COR-L47 (cell line): ENCODE results near the gene PRMT1.

ENCODE experiments used
- DNase-seq: peaks from one replicate; lab custom pipeline; 2025; lab: John Stamatoyannopoulos, UW

Gene PRMT1

GRCh38 chr19:49651820-49652550 is 25.1 kb upstream of the PRMT1 start:
- no peak for DNase-seq

DNA sequence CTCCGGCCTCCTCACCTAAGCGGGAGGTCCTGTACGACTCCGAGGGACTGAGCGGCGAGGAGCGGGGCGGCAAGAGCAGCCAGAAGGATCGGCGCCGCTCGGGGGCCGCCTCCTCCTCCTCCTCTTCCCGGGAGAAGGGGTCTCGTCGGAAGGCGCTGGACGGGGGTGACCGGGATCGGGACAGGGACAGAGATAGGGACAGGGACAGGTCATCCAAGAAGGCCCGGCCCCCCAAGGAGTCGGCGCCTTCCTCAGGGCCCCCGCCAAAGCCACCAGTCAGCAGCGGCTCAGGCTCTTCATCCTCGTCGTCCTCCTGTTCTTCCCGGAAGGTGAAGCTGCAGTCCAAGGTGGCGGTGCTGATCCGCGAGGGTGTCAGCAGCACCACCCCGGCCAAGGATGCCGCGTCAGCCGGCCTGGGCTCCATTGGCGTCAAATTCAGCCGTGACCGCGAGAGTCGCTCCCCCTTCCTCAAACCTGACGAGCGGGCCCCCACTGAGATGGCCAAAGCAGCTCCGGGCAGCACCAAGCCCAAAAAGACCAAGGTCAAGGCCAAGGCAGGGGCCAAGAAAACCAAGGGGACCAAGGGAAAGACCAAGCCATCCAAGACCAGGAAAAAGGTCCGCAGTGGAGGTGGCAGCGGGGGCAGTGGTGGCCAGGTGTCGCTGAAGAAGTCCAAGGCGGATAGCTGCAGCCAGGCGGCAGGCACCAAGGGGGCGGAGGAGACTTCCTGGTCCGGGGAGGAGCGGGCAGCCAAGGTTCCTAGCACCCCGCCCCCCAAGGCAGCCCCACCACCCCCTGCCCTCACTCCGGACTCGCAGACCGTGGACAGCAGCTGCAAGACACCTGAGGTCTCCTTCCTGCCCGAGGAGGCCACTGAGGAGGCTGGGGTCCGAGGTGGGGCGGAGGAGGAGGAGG is 24.3 kb upstream of the PRMT1 start:
- no peak for DNase-seq

GRCh38 chr19:49653466-49653806 is 23.6 kb upstream of the PRMT1 start:
- no peak for DNase-seq

- no peak for DNase-seq
Measured at GRCh38 chr19:49654581-49654980, 22.5 kb upstream of the PRMT1 start.

- no peak for DNase-seq
Measured at GRCh38 chr19:49655570-49656455, 21.3 kb upstream of the PRMT1 start.

DNA sequence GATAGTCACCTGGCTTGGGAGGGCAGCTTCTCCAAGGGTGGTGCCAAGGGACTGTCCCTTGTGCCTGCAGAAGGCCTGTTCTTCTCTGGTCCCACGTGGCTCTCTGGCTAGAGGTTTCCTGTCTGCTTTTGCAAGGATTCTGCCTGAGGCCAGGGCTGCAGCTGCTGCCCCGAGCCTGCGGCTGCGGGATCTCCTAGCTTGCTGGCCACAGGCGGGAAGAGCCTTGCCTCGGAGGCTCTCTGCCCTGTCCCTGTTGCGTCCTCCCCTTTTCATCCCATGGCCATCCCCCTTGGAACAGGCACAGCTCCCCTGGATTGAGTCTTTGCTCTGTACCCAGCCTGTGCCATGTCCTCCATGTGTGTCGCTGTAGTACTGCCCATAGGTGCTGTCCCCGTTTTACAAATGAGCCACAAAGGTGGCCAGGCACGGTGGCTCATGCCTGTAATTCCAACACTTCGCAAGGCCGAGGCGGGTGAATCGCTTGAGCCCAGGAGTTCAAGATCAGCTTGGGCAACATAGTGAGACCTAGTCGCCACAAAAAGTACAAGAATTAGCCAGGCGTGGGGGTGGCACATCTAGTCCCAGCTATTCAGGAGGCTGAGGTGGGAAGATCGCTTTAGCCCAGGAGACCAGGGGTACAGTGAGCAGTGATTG is 20.5 kb upstream of the PRMT1 start:
- DNase-seq, result no peak

- no peak for DNase-seq
Measured at GRCh38 chr19:49657493-49658138, 19.5 kb upstream of the PRMT1 start.

DNA sequence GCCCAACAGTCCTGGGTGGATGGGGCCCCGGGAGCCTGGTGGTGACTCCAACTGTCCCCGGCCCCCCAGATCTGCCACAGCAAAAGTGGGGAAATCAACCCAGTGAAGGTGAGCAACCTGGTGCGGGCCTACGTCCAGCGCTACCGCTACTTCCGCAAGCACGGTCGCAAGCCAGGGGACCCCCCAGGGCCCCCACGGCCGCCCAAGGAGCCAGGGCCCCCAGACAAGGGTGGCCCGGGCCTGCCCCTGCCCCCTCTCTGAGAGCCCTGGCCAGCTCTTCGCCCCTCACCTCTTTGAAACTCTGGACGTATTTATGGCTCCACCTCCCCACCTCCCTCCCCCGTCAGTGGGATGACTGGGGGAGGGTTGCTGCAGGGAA is 18.9 kb upstream of the PRMT1 start:
- no peak for DNase-seq

- DNase-seq, result no peak
Measured at GRCh38 chr19:49658566-49659442, 18.3 kb upstream of the PRMT1 start.

GRCh38 chr19:49660338-49660961 is 16.6 kb upstream of the PRMT1 start:
- DNase-seq, result no peak

DNA sequence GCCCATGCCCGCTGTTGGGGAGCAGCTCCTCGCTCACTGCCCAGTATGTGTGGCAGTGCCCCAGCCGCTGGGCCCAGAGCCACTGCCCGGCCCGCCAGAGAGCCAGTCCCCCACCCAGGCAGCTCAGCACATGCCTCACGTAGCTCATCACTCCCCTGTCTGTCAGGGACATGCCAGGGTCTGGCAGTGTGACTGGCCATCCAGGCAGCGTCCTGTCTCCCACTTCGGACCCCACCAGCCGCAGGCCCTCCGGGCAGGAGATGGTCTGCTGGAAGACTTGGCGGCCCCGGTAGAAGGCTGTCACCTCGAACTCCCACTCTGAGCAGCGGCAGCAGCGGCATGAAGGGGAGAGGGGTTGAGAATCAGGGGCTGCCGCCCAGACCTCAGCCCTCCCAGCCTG is 15.1 kb upstream of the PRMT1 start:
- DNase-seq, result no peak

GRCh38 chr19:49663224-49663623 is 13.8 kb upstream of the PRMT1 start:
- no peak for DNase-seq

GRCh38 chr19:49664171-49665035 is 12.7 kb upstream of the PRMT1 start:
- peak; percentile 80 for DNase-seq

- DNase-seq, result no peak
Measured at GRCh38 chr19:49665036-49665350, 12.1 kb upstream of the PRMT1 start.

- DNase-seq, result peak; percentile 89
Measured at GRCh38 chr19:49665351-49666119, 11.5 kb upstream of the PRMT1 start, which contains the start of the genes BCL2L12 and IRF3. Gene BCL2L12 (plus strand): TSS chr19:49665933. CDS start chr19:49666693, 760 bp downstream. Gene IRF3 (minus strand): TSS chr19:49665857. CDS start chr19:49664838, 1,019 bp downstream.

DNA sequence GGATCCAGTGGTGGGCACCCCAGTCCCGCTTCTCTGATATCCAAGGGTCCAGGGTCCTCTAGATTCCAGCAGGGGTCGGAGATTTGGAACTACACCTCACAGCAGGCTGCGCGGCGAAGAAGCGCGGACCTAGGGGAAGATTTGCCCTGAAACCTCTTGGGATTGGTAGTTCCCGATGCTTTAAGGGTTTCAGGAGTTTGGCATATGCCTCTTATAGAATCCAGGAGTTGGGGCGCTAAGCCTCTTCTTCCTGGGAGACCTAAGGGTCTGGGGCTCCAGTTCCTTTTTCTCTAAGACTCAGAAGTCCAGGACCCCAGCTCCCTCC is 11.0 kb upstream of the PRMT1 start:
- no peak for DNase-seq

DNA sequence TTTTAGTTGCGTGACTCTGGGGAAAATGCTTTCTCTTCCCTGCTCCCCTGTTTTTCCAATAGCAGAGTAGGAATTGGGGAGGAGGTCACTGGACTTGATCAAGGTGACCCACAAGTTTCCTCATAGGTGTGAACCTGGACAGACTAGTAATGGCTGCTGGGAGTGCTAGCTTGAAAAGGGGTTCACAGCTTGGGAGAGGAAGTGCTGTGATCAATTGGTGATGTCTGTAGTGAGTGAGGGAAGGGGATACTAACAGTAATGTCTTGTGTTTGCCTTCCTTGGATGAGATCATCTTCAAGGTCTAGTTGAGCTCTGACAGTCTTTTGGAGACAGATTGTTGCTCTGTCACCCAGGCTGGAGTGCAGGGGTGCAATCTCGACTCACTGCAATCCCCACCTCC is 9.6 kb upstream of the PRMT1 start:
- DNase-seq, result no peak

DNA sequence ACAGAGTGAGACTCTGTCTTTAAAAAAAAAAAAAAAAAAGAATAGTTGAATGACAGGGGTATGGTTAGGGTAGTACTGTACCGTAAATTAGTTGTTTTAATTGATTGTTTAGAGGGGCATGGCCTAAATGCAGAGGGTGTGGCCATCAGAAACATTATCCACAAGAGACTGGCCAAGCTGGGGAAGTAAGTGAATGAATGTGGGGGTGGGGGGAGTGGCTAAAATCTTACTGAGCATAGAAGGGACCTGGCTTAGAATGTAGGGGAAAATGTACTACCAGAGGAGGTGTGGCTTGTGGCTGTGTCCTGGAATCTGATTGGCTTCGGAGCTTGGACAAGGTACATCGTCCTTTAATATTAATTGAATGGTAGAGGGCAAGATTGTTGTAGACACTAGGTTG is 7.6 kb upstream of the PRMT1 start:
- no peak for DNase-seq
